HG03520 (cell line): ENCODE results near the gene TUBB4A.

ENCODE experiments used
- ATAC-seq: cut with Tn5 transposase; IDR thresholded peaks from one replicate; pipeline ENCODE4 v1.9.1; 2021; ENCODE audit warnings: mild to moderate bottlenecking, moderate library complexity; ENCODE audit not compliant: unreplicated experiment

Gene TUBB4A

DNA sequence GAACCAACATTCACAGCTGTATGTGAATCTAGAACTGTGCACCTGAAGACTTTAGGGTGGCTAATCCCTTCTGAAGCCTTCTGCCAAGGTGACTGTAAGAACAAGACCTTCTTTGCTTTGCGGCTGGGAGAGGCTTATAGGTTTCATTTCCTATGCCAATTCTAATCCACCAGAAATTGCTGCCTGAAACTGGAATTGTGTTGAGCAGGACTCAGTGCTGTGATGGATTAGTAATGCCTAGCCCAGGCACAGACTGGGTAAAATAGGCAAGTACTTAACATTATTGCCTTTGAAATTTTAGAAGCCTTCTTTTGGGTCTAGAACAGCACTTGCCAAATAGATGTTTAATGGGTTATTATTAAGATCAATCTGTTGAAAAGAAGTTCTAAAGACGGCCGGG, 54.1 kb downstream of the TUBB4A start:
- no peak for ATAC-seq

DNA sequence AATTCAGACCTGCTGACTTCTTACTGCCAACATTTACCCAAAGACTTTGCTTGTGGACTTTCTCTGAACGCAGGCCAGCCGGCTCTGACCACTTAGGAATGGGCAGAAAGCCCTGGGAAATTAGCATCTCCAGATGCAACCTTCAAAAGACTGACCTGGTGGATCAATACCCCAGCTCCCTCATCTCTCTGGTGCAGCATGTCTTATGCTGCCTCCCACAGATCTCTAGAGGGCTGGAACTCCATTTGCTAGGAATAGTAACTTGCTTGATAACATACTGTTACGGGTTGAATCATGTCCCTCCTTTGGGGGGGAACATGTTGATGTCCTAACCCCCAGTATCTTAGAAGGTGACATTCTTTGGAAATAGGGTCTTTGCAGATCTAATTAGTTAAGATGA, 55.7 kb downstream of the TUBB4A start:
- no peak for ATAC-seq
